HG02798 (cell line): ENCODE results near the gene BRCA2.
A peak's percentile ranks its signal among the peaks of the same experiment; 100 is the strongest.
"Not testable (repeated sequence)": the region's sequence is repeated elsewhere in the genome, so short reads cannot be mapped to it uniquely, and the experiment has no call there.

Source experiments
- ATAC-seq: cut with Tn5 transposase; IDR thresholded peaks from one replicate; pipeline ENCODE4 v1.9.1; 2021; ENCODE audit warnings: mild to moderate bottlenecking; ENCODE audit not compliant: unreplicated experiment, poor library complexity

BRCA2 gene

GRCh38 chr13:32310134-32310706, 5.1 kb upstream of the BRCA2 start:
- peak; percentile 73 for ATAC-seq

GRCh38 chr13:32311188-32311897, 4.0 kb upstream of the BRCA2 start:
- ATAC-seq = no peak

- peak; percentile 19 for ATAC-seq
Measured at GRCh38 chr13:32314271-32315237, 754 bp upstream of the BRCA2 start.

GRCh38 chr13:32316028-32316339, 676 bp downstream of the BRCA2 start:
- peak; percentile 54 for ATAC-seq

GRCh38 chr13:32316501-32316900, 1.2 kb downstream of the BRCA2 start:
- ATAC-seq = no peak

- no peak for ATAC-seq
Measured at GRCh38 chr13:32317716-32318465, 2.6 kb downstream of the BRCA2 start.

GRCh38 chr13:32320528-32320927, 5.2 kb downstream of the BRCA2 start:
- no peak for ATAC-seq

- ATAC-seq = no peak
Measured at GRCh38 chr13:32323912-32324311, 8.6 kb downstream of the BRCA2 start.

- no peak for ATAC-seq
Measured at GRCh38 chr13:32330441-32330840, 15.1 kb downstream of the BRCA2 start.

GRCh38 chr13:32334671-32335070, 19.4 kb downstream of the BRCA2 start:
- ATAC-seq = no peak

GRCh38 chr13:32340914-32341313, 25.6 kb downstream of the BRCA2 start:
- ATAC-seq = no peak

- ATAC-seq = no peak
Measured at GRCh38 chr13:32347651-32348050, 32.3 kb downstream of the BRCA2 start.

GRCh38 chr13:32350839-32351441, 35.6 kb downstream of the BRCA2 start:
- not testable (repeated sequence) for ATAC-seq

- peak; percentile 53 for ATAC-seq
Measured at GRCh38 chr13:32354040-32354439, 38.7 kb downstream of the BRCA2 start.

- not testable (repeated sequence) for ATAC-seq
Measured at GRCh38 chr13:32355935-32356334, 40.6 kb downstream of the BRCA2 start.

- ATAC-seq = no peak
Measured at GRCh38 chr13:32362574-32362973, 47.3 kb downstream of the BRCA2 start.

GRCh38 chr13:32370805-32371204, 55.5 kb downstream of the BRCA2 start:
- ATAC-seq = no peak

GRCh38 chr13:32376642-32377415, 61.5 kb downstream of the BRCA2 start:
- no peak for ATAC-seq

- ATAC-seq = no peak
Measured at GRCh38 chr13:32378012-32378411, 62.7 kb downstream of the BRCA2 start.
